DOHH2 (cell line): ENCODE results near the gene RNF144A.

Experiments
- CTCF ChIP-seq: fragments of 200-600 bp; sonication (generic); IDR thresholded peaks from one replicate; pipeline ENCODE4 v1.5.1; 2014; ENCODE audit warnings: antibody characterized with exemption, mild to moderate bottlenecking, low read depth, low read length; ENCODE audit not compliant: poor library complexity, severe bottlenecking
- EZH2phosphoT487 ChIP-seq: fragments of 200-600 bp; sonication (generic); IDR thresholded peaks from 2 replicates; pipeline ENCODE4 v1.6.1; 2017; ENCODE audit warnings: borderline replicate concordance, mild to moderate bottlenecking, antibody characterized with exemption, low read length, moderate library complexity, mixed read lengths

DNA sequence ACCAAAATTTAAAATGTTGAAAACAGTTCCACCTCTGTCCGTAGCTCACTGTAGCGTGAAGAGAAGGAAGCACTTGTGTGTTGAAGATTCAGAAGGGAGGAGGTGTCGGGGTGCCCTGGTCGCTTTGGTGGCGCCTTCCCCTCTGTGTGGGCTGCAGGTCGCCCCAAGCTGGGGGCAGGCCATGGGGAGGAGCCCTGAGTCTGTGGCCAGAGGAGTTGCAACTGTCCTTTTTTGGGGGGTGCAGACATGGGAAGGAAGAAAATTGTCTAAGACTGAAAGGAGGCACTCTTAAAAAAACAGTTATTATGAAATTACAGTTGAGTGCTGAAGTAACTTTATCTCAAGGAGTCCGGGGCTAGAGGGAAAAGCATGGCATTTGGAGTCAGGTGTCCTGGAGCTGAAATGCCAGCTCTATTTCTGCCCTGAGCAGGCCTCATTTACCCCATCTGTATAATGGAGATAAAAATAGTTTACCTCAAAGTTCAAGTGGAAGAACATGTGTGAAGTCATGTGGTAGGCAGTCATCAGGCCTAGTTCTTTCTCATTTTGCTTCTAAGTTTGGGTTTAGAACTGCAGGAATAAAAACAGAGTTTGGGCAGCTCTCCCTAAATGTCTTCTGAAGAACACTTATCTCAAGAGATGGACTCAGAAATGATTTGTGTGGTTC lies 82.1 kb downstream of the RNF144A start:
- TF ChIP-seq EZH2phosphoT487 = no peak
- no peak for TF ChIP-seq CTCF
